Skin of body (tissue), 2 donors: Measurements from ENCODE around the gene SERINC5. TPM values are rescaled to one million over a fixed set of nuclear protein-coding genes. Genes with fewer than 3 reads are reported as not detected.
"Not testable (repeated sequence)": the region's sequence is repeated elsewhere in the genome, so short reads cannot be mapped to it uniquely, and the experiment has no call there.

Experiments
- DNase-seq: peaks from one replicate; lab custom pipeline; 2025; lab: John Stamatoyannopoulos, UW
- total RNA-seq: library from RNA; depleted of rRNA; stranded (reverse); fragments of >200 nt; gene quantifications from one replicate; pipeline ENCODE4 v1.2.3, GENCODE V29; 2014

Gene SERINC5
- total RNA-seq, 1 donor from 2014 or later, result 41.2 TPM

GRCh38 chr5:80227979-80228596 lies 27.8 kb downstream of the SERINC5 start:
- DNase-seq, result no peak

DNA sequence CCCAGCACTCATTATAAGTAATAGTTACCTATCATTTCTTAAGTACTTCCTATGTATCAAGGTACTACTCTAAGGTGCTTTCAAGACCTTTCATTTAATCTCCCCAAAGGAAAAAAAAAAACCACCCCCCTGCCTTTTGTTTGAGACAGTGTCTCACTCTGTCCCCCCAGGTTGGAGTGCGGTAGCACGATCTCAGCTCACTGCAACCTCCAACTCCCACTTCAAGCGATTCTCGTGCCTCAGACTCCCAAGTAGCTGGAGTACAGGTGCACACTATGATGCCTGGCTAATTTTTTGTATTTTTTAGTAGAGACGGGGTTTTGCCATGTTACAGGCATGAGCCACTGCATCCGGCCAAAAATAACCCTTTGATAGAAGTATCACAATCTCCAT lies 29.9 kb downstream of the SERINC5 start:
- DNase-seq, result no peak

- DNase-seq, result no peak
These were observed 30.5 kb downstream of the SERINC5 start for GRCh38 chr5:80225189-80225933.

DNA sequence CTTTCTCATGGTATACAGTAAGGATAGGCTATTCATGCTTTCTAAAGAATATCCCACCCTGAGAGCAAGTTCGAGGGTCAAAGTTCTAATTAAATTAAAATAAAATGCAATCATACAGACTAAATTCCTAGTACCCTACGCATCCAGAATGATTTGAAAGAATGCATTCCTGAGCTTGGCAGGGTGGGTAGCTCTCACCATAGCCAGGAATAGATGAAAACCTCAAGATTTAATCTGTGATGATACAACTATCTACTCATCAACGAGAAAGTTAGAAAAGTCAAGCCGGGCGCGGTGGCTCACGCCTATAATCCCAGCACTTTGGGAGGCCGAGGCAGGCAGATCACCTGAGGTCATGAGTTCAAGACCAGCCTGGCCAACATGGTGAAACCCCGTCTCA lies 32.3 kb downstream of the SERINC5 start:
- no peak for DNase-seq

DNA sequence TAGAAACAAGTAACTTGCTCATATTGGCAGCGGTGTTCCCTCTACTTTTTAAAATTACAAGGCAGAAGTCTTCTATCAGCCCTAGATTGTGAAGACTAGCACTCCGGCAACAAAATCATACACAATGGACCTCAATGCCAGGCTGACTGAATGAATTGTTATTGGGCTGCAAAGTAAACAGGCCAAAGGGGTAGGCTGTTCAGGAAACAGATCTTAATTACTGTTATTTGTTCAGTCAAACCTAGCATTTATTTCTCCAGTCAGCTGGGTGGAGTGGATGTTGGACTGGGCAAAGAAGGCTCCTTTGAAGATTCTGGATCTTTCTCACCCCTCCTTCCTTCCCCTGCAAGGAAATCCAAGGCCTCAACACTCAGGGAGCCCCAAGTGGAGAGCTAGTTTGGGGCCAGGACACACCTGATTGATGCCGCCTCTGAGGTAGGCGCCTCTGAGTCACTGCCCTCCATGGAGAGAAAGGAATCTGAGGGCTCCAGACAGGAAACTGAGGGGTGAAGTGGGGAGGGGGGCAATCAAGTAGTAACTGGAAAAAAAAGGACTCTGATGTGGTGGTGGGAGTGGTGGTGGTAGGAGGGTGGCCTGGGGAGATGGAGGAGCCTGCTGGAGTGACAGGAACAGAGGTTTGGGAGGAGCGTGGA lies 35.5 kb downstream of the SERINC5 start:
- DNase-seq, result no peak

DNA sequence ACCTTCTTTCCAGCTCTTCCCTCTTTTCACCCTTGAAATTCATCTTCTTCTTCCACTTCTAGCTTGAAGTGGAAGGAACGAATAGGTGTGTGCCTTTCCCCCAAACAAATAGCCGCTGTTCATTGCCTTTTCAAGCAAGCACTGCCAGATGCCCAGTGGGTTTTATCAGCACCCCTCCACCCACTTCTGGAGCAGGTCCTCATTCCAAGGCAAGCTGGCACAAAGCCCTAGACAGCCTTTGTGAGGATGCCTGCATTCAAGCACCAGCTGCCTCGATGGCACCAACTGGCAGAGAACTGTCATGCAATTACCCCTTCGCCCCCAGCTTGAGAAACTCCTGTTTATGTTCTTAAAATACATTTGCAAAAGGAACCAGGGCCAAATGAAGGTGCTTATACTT lies 36.5 kb downstream of the SERINC5 start:
- no peak for DNase-seq

- DNase-seq, result no peak
These were observed 38.2 kb downstream of the SERINC5 start for GRCh38 chr5:80217667-80218066.

DNA sequence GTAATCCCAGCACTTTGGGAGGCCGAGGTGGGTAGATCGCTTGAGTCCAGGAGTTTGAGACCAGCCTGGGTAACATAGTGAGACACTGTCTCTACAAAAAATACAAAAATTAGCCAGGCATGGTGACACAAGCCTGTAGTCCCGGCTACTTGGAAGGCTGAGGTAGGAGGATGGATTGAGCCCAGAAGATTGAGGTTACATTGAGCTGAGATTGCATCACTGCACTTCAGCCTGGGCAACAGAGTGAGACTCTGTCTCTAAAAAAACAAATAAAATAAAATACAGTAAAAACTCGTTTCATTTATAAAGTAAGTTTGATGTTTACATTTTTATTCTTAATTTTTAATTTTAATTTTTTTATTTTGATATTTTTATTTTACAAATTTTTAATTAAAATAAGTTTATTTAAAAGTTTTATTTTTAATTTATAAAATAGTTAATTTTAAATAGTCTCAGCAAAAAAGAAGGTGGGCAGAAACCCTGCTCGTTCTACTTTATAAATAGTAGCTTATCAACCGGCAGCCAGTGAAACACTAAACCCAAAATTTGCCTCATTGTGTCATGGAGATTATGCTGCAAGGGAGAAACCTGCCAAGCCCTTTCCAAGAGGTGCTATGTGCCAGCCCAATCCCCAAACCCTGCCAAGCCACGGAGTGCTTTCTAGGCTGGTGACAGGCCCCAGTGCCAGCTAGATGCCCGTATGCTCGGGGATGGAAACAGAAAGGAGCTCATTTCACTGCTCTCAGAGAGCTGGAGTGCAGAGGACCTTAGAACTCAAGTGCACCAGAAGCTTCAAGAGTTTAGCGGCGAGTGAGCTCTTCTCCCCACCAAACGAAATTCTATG lies 38.9 kb downstream of the SERINC5 start:
- no peak for DNase-seq

GRCh38 chr5:80216096-80216495 lies 39.8 kb downstream of the SERINC5 start:
- DNase-seq, result no peak

GRCh38 chr5:80215523-80215922 lies 40.3 kb downstream of the SERINC5 start:
- DNase-seq, result no peak

DNA sequence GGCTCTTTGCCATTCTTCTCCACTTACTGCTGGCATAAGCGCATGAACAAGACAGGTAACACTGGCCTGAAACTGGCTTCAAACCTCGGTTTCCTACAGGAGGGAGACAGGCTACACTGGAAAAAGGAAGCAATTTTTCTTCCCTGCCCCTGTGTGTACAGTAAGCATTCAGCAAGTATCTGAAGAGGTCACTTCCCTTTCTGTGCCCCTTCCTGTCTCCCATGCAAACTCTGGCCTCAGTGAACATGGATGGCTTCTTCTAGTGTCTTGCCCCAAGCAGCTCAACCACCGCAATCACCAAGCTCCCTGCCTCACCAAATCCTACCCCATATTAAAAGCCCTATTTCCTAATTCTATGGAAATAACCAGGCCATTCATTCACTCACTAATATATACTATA lies 42.4 kb downstream of the SERINC5 start:
- DNase-seq, result no peak

GRCh38 chr5:80212171-80212667 lies 43.6 kb downstream of the SERINC5 start:
- DNase-seq, result no peak

GRCh38 chr5:80211327-80211726 lies 44.5 kb downstream of the SERINC5 start:
- no peak for DNase-seq

GRCh38 chr5:80210014-80210413 lies 45.8 kb downstream of the SERINC5 start:
- DNase-seq, result no peak

- no peak for DNase-seq
These were observed 47.5 kb downstream of the SERINC5 start for GRCh38 chr5:80208381-80208780.

DNA sequence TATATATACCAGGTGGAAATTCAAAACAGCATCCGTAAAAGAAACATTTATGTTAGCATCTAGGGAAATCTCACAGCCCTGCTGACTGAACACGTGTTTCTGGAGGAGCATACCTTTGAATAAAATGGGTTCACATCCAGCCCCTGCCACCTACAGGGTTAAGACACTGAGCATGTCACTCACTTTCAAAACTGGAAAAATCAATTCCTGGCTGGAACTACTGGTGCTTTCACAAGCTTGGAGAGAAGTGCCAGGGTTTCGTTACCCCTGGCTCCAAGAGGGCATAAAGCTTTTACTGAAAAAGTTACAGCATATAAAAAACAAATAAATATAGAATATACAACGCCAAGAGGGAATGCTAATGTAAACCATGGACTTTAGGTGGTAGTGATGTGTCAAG lies 48.0 kb downstream of the SERINC5 start:
- DNase-seq, result no peak

- DNase-seq, result no peak
These were observed 49.6 kb downstream of the SERINC5 start for GRCh38 chr5:80206282-80206681.

- no peak for DNase-seq
These were observed 50.0 kb downstream of the SERINC5 start for GRCh38 chr5:80205846-80206245.

DNA sequence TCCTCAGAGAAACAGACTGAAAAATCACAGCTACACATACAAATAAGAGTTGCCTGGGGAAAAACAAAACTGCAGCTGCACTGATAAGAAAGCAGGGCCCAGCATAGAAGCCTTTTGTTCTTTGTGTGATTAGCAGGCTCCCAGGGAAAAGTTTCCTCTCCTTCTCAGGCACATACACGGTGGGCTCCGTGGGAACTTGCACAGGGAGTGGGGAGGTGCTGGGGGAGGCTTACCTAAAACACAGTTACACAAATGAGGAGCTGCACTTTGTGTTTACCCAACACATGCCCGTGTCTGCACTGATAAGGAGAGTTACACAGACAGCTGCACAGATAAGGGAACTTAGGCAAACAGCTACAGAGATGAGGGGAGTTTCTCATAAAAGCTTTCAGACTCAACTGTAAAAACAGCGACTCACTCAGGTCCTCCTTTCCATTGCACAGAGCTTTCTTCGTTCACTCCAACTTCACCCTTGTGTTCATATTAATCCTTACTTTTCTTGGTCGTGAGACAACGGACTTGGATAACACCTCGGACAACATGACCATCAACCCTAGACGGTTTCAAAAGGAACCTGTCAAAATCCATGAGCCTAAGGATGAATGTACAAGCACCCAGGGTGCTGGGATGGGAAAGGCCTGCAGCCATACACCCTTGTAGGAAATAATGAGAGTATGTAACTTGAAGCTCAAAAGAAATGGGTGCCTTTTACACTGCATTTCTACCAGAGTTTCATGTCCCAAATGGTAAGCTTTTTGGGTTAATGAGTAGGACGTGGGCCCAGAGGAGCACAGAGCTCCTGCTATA lies 50.8 kb downstream of the SERINC5 start:
- DNase-seq, result no peak

- not testable (repeated sequence) for DNase-seq
These were observed 54.1 kb downstream of the SERINC5 start for GRCh38 chr5:80201763-80202162.

- no peak for DNase-seq
These were observed 56.9 kb downstream of the SERINC5 start for GRCh38 chr5:80198920-80199319.
